Aorta (tissue), 5 donors: ENCODE data around the gene CDC14A. TPM values are rescaled to one million over a fixed set of nuclear protein-coding genes. Genes with fewer than 3 reads are reported as not detected.

Experiments
- ATAC-seq: fragments of 200-7000 bp; cut with Tn5 transposase; one replicate; pipeline ENCODE4 v1.9.1; 2022; ENCODE audit warnings: moderate library complexity; ENCODE audit not compliant: low FRiP score
- DNase-seq, 2 donors: peaks; one replicate each; pipeline ENCODE4 v3.0.0-alpha.2; 2020
- H3K27ac ChIP-seq, 2 donors: one replicate each; pipeline ENCODE4 v1.5.1; 2013; ENCODE audit warnings: low read length in 2 of 2, mild to moderate bottlenecking in 2 of 2, moderate library complexity in 2 of 2, control low read depth in 1 of 2, inconsistent platforms in 1 of 2, low read depth in 1 of 2
- H3K27me3 ChIP-seq, 2 donors: one replicate each; pipeline ENCODE4 v1.6.1; 2013; ENCODE audit warnings: control low read depth in 1 of 2, low read length in 1 of 2, mild to moderate bottlenecking in 1 of 2, moderate library complexity in 1 of 2; ENCODE audit not compliant: insufficient read depth in 2 of 2, control insufficient read depth in 1 of 2
- H3K36me3 ChIP-seq, 2 donors: one replicate each; pipeline ENCODE4 v1.6.1; 2013; ENCODE audit warnings: control low read depth in 1 of 2, low read length in 1 of 2, mild to moderate bottlenecking in 1 of 2; ENCODE audit not compliant: insufficient read depth in 2 of 2, control insufficient read depth in 1 of 2
- H3K4me1 ChIP-seq, 2 donors: one replicate each; pipeline ENCODE4 v1.6.1; 2013; ENCODE audit warnings: low read length in 2 of 2, control low read depth in 1 of 2, mild to moderate bottlenecking in 1 of 2, moderate library complexity in 1 of 2; ENCODE audit not compliant: insufficient read depth in 2 of 2, control insufficient read depth in 1 of 2
- H3K4me3 ChIP-seq, 2 donors: one replicate each; pipeline ENCODE4 v1.5.1; 2013; ENCODE audit warnings: low read length in 2 of 2, control low read depth in 1 of 2, mild to moderate bottlenecking in 1 of 2
- H3K9me3 ChIP-seq: one replicate; pipeline ENCODE4 v1.6.1; 2013; ENCODE audit warnings: mild to moderate bottlenecking, low read length; ENCODE audit not compliant: control insufficient read depth
- WGBS, 2 donors: extraction: QIAGEN DNeasy Blood & Tissue Kit; methylation state at CpG; one replicate each; pipeline ENCODE4 v1.1.7; 2013; 5-methylcytosine and 5-hydroxymethylcytosine counted together
- intact Hi-C, 2 donors: fragments of 100-400 bp; cut with DNase I; formaldehyde crosslinking; loops; one replicate each; pipeline versions ENCODE4 v1.14.2 to v1.15.0; 2022
- polyA plus RNA-seq, 2 donors: library from polyadenylated mRNA; stranded (reverse); fragments of 200-250 nt; gene quantifications; one replicate each; pipeline ENCODE4 v1.2.3, GENCODE V29; 2013
- total RNA-seq, 2 donors: library from RNA; stranded (reverse); fragmentation: NEBNext Ultra II Directional; extraction: Animal tissue kit (Norgen Biotek cat#: 25700); gene quantifications; one replicate each; pipeline ENCODE4 v1.2.1, GENCODE V29; 2021
- donor health status: healthy with polysubstance abuse.
- donor health status: Bipolar disorder and iron deficiency.
- donor health status: DM: no; HTN: no; CAD: no.
- donor health status: DM: no; HTN: no; CAD: no.
- donor health status: DM: yes; HTN: yes; CAD: no.

The CDC14A gene
- total and polyA plus RNA-seq, 4 donors: 0.88 to 14.0 (median 5.0) TPM

DNA sequence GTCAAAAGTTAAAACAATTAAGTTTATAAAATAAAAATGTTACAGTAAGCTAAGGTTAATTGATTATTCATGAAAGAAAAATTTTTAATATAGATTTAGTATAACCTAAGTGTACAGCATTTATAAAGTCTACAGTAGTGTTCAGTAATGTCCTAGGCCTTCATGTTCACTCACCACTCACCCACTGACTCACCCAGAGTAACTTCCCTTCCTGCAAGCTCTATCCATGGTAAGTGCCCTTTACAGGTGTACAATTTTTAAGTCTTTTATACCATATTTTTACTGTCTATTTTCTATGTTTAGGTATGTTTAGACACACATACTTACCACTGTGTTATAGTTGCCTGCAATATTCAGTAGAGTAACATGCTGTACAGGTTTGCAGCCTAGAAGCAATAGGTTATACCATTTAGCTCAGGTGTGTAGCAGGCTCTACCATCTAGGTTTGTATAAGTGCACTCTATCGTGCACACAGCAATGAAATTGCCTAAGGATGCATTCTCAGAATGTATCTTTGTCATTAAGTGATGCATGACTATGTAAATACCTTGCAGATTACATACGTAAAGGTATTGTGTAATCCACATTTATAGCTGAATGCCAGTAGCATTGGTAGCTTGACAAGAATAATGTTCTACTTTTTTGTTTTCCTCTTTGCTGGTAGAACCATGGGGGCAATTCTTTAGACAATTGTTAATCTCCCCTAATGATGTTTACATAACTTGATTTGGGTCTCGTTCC, 149.9 kb downstream of the CDC14A start:
- ATAC-seq: no peak
- Histone ChIP-seq H3K27ac (no peak overlapping the region), H3K4me3 (no peak overlapping the region), H3K27me3 (no peaks in the 10 kb centered on the region), H3K4me1 (no peaks in the 10 kb centered on the region), H3K9me3 (no peaks in the 10 kb centered on the region), H3K36me3 (peaks cover 3 to 4% of the 10 kb centered on the region in 2 donors)
- no peak for DNase-seq
- WGBS, 2 donors: 73 to 82% methylated on average over 3 of the region's 3 CpGs
- intact Hi-C loops: loop anchor here in 1 of 2 donors (10.0 kb wide), 1 partner anchor 83 kb away; no protein-coding TSS in a partner anchor

DNA sequence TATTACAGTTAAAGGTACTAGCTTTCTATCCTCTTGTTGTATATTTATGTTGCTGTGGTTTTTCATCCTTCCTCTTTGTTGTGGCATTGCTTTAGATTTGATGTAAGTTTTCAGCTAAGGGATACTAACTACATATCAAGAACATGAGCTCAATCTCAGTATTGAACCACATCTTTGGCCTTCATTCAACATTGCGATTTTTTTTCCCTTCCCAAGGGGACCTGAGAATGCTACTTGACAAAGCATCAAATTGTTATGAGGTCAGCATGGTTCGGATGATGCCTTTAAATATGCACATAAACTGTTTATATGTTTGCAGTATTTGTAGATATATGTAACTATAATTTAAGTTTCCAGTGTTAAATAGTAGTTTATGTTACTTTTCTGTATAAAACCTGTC, 153.9 kb downstream of the CDC14A start:
- Histone ChIP-seq H3K36me3 (peaks cover 0 to 2% of the 10 kb centered on the region in 2 donors), H3K27me3 (no peaks in the 10 kb centered on the region)
- intact Hi-C loops: loop anchor here in 1 of 2 donors (10.0 kb wide), 1 partner anchor 79 kb away; no protein-coding TSS in a partner anchor

DNA sequence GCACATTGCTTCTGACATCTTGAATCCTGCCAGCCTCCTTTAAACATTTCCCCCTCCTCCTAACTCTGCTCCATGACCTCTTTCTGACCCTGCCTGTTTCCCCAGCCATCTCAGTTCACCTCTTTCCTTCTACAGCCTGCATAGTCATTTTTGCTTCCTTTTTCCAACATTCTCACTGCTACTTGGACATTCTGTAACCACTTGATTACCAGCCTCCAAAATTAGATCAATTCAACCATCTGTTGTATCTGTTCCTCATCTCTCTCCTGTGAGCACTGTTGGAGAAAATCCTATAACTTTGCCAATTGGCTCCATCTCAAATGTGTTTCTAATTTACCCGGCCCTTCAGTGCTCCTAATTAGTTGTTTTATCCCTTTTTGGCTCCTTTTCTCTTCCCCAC, 158.1 kb downstream of the CDC14A start:
- WGBS, 2 donors: 60 to 77% methylated on average over 1 of the region's 1 CpG
- intact Hi-C loops: no loop called here
- H3K4me1 ChIP-seq: no peaks in the 10 kb centered on the region
- H3K27ac ChIP-seq: no peak overlapping the region
- H3K36me3 ChIP-seq: no peaks in the 10 kb centered on the region
- H3K27me3 ChIP-seq: no peaks in the 10 kb centered on the region
- no peak overlapping the region for H3K4me3 ChIP-seq
- no peaks in the 10 kb centered on the region for H3K9me3 ChIP-seq
- ATAC-seq (no peak), DNase-seq (no peak)

More for the DNA sequence above, 153.9 kb downstream of the CDC14A start:
- 79 to 83% methylated on average over 2 of the region's 2 CpGs for WGBS, 2 donors
- Histone ChIP-seq H3K4me1 (no peaks in the 10 kb centered on the region), H3K4me3 (no peak overlapping the region), H3K27ac (no peak overlapping the region), H3K9me3 (no peaks in the 10 kb centered on the region)
- DNase-seq (no peak), ATAC-seq (no peak)

DNA sequence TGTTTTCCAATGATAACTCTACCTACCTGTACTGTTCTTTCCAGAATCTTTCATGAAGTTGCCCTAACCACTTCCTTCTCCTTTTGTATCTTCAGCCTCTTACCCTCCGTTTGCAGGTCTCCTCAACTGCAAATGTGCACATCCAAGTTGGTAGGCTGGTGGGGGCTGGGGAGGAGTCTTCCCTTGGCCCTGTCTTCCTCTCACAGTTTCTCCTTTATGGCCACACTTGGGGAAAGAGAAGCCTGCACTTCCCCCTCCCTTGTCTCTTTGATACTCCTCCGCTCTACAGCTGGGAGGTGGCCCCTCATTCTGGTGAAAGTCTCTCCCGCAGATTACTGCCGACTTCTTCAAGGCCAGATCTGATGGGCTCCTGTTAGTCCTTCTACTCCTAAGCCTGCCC, 158.8 kb downstream of the CDC14A start:
- Histone ChIP-seq H3K36me3 (no peaks in the 10 kb centered on the region), H3K9me3 (no peaks in the 10 kb centered on the region), H3K27ac (no peak overlapping the region), H3K4me1 (no peaks in the 10 kb centered on the region), H3K27me3 (no peaks in the 10 kb centered on the region), H3K4me3 (no peak overlapping the region)
- no peak for ATAC-seq
- intact Hi-C loops: no loop called here
- 89 to 93% methylated on average over 4 of the region's 4 CpGs for WGBS, 2 donors
- DNase-seq: no peak

DNA sequence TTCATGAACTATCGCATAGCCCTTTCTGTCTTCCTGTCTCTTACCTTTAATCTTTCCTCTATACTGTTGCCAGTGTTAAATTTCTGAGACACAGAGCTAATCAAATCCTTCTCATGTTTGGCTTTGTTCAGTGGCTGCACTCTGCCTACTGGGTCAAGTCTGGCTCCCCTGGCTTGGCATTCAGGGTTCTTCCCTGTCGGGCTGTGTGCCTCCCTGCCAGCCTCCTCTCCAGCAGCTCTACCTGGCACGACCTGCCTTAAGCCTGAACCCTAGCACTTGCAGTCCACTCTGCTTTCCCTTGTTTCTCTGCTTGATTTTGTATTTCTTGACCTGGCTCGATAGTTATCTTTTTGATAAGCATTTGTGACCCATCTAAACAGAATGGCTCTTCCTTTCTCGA, 159.5 kb downstream of the CDC14A start:
- DNase-seq (no peak), ATAC-seq (no peak)
- intact Hi-C loops: no loop called here
- no peaks in the 10 kb centered on the region for H3K9me3 ChIP-seq
- WGBS, 2 donors: 89 to 92% methylated on average over 5 of the region's 5 CpGs
- H3K36me3 ChIP-seq: no peaks in the 10 kb centered on the region
- H3K27ac ChIP-seq: no peak overlapping the region
- H3K4me3 ChIP-seq: no peak overlapping the region
- H3K27me3 ChIP-seq: no peaks in the 10 kb centered on the region
- H3K4me1 ChIP-seq: no peaks in the 10 kb centered on the region

DNA sequence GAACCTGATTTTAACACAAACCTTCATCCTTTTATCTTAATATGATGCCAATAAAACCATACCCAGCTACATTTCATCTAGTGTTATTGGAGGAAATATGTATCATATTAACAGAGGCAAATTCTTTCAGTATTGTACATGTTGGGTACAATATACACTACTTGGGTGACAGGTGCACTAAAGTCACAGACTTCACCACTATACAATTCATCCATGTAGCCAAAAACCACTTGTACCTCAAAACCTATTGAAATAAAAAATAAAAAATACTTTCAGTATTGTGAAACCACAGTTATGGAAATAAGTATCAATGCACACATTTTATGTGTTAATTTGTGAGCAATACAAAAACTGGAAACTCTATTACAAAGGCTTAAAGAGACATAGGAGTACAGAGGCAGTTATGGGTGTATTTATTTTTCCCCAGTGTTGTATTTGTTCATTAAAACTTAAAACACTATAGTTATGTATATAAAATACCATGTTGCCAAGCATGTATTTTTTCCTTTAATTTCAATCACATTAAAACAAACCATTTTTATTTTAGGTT, 160.6 kb downstream of the CDC14A start:
- no peak overlapping the region for H3K4me3 ChIP-seq
- H3K4me1 ChIP-seq: no peaks in the 10 kb centered on the region
- ATAC-seq (no peak), DNase-seq (no peak)
- no peaks in the 10 kb centered on the region for H3K9me3 ChIP-seq
- intact Hi-C loops: no loop called here
- H3K27me3 ChIP-seq: no peaks in the 10 kb centered on the region
- no peak overlapping the region for H3K27ac ChIP-seq
- H3K36me3 ChIP-seq: no peaks in the 10 kb centered on the region

DNA sequence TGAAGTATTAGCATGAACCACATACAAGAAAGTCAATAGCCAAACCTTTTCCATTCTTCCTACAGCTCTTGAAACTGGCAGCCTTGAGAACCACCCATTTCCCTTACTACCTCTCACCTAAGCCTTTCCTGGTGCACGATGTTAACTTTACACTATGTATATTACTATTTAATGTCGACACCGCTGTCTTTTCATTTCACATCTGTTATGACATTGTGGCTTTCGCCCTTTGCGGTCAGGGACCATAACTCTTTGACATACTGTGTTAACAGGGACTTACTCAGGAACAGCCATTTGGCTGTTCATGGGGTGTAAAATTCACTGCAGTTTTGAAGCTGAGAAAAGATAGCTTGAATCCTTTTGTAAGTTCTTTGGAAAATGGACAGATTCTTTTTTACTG, 164.6 kb downstream of the CDC14A start:
- DNase-seq: no peak
- Histone ChIP-seq H3K36me3 (peaks cover 0 to 3% of the 10 kb centered on the region in 2 donors), H3K27me3 (no peaks in the 10 kb centered on the region), H3K4me1 (no peaks in the 10 kb centered on the region), H3K27ac (no peak overlapping the region), H3K4me3 (no peak overlapping the region), H3K9me3 (no peaks in the 10 kb centered on the region)
- ATAC-seq: no peak
- 65 to 76% methylated on average over 5 of the region's 5 CpGs for WGBS, 2 donors
- intact Hi-C loops: no loop called here

DNA sequence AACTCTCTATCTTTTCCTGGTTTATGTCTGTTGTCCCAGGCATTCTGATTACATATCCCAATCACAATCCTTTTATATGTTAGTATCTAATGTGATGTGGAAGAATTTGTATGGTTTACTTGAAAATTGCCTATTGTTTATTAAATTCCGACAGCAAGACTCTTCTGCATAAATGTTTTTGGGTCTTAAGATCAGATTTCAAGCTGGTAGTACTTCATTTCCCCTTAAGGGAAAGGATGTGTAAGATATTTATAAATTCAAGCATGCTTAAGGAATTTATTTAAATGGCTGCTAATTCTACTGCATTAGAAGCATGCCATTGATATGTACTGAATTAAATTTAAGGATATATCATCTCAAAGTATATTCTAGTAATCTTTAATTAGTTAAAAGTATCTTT, 165.2 kb downstream of the CDC14A start:
- H3K4me3 ChIP-seq: no peak overlapping the region
- intact Hi-C loops: no loop called here
- H3K4me1 ChIP-seq: no peaks in the 10 kb centered on the region
- no peak for DNase-seq
- no peaks in the 10 kb centered on the region for H3K27me3 ChIP-seq
- peaks cover 0 to 3% of the 10 kb centered on the region in 2 donors for H3K36me3 ChIP-seq
- H3K27ac ChIP-seq: no peak overlapping the region
- WGBS, 2 donors: 84 to 86% methylated on average over 1 of the region's 1 CpG
- no peak for ATAC-seq
- no peaks in the 10 kb centered on the region for H3K9me3 ChIP-seq

DNA sequence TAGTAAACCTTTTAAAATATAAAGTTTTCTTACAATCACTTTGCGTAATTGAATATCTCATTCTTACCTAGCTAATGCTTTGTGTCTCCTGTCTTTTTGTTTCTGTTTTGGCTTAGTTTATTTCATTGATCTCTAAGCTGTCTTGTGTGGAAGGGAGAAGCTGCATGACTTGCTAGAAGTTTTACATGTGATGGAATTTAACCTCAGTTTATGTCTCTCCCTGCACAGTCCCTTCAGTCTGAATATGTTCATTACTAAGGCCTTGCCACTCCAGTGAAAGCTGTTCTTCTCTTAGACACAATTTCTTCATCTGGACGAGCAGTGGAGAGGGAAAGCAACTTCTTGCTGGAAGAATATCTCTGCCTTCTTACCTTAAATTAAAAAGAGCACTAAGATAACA, 165.7 kb downstream of the CDC14A start:
- 46 to 49% methylated on average over 2 of the region's 2 CpGs for WGBS, 2 donors
- no peak for DNase-seq

More for the DNA sequence above, 165.7 kb downstream of the CDC14A start:
- Histone ChIP-seq H3K36me3 (peaks cover 0 to 3% of the 10 kb centered on the region in 2 donors), H3K9me3 (no peaks in the 10 kb centered on the region), H3K27ac (no peak overlapping the region), H3K4me3 (no peak overlapping the region), H3K27me3 (no peaks in the 10 kb centered on the region), H3K4me1 (no peaks in the 10 kb centered on the region)
- intact Hi-C loops: no loop called here
- ATAC-seq: no peak
